Stimulated activated CD4-positive, alpha-beta T cell treated with anti-CD3 and anti-CD28 coated beads, Interleukin-4, amount 100 ng/mL, for 1 hour (primary cell): ENCODE measurements around the gene GRM8.

Experiments
- DNase-seq: peaks from one replicate; pipeline ENCODE4 v3.0.0-alpha.2; 2020

The GRM8 gene

GRCh38 chr7:127146746-127147536, 105.8 kb downstream of the GRM8 start:
- DNase-seq, result no peak

GRCh38 chr7:127137146-127137545, 115.6 kb downstream of the GRM8 start:
- DNase-seq, result no peak

GRCh38 chr7:127135871-127136485, 116.8 kb downstream of the GRM8 start:
- no peak for DNase-seq

GRCh38 chr7:127123220-127123619, 129.5 kb downstream of the GRM8 start:
- no peak for DNase-seq

GRCh38 chr7:127119517-127119916, 133.2 kb downstream of the GRM8 start:
- no peak for DNase-seq

- DNase-seq, result no peak
Measured at GRCh38 chr7:127114742-127115265, 137.9 kb downstream of the GRM8 start.

- no peak for DNase-seq
Measured at GRCh38 chr7:127107601-127108007, 145.1 kb downstream of the GRM8 start.

- DNase-seq, result no peak
Measured at GRCh38 chr7:127093340-127093739, 159.4 kb downstream of the GRM8 start.

- DNase-seq, result no peak
Measured at GRCh38 chr7:127091620-127092019, 161.1 kb downstream of the GRM8 start.

GRCh38 chr7:127089146-127089545, 163.6 kb downstream of the GRM8 start:
- DNase-seq, result no peak

GRCh38 chr7:127081539-127081938, 171.2 kb downstream of the GRM8 start:
- DNase-seq, result no peak

GRCh38 chr7:127080576-127080975, 172.2 kb downstream of the GRM8 start:
- no peak for DNase-seq

- DNase-seq, result no peak
Measured at GRCh38 chr7:127066974-127067373, 185.8 kb downstream of the GRM8 start.

GRCh38 chr7:127059475-127059874, 193.3 kb downstream of the GRM8 start:
- no peak for DNase-seq

GRCh38 chr7:127057918-127058317, 194.8 kb downstream of the GRM8 start:
- no peak for DNase-seq

GRCh38 chr7:127056202-127056601, 196.5 kb downstream of the GRM8 start:
- no peak for DNase-seq

GRCh38 chr7:127047521-127047920, 205.2 kb downstream of the GRM8 start:
- DNase-seq, result no peak

GRCh38 chr7:127041689-127042452, 210.9 kb downstream of the GRM8 start:
- DNase-seq, result no peak

- DNase-seq, result no peak
Measured at GRCh38 chr7:127040042-127040441, 212.7 kb downstream of the GRM8 start.

- DNase-seq, result no peak
Measured at GRCh38 chr7:127039541-127039940, 213.2 kb downstream of the GRM8 start.

GRCh38 chr7:127035203-127035849, 217.4 kb downstream of the GRM8 start:
- DNase-seq, result no peak

- DNase-seq, result no peak
Measured at GRCh38 chr7:127034186-127034806, 218.4 kb downstream of the GRM8 start.

GRCh38 chr7:127029823-127030222, 222.9 kb downstream of the GRM8 start:
- no peak for DNase-seq
